GM18909 (cell line): Measurements from ENCODE around the gene ITGBL1.

Source experiments
- ATAC-seq: cut with Tn5 transposase; IDR thresholded peaks from one replicate; pipeline ENCODE4 v1.9.1; 2021; ENCODE audit warnings: mild to moderate bottlenecking; ENCODE audit not compliant: unreplicated experiment, poor library complexity

ITGBL1 gene

DNA sequence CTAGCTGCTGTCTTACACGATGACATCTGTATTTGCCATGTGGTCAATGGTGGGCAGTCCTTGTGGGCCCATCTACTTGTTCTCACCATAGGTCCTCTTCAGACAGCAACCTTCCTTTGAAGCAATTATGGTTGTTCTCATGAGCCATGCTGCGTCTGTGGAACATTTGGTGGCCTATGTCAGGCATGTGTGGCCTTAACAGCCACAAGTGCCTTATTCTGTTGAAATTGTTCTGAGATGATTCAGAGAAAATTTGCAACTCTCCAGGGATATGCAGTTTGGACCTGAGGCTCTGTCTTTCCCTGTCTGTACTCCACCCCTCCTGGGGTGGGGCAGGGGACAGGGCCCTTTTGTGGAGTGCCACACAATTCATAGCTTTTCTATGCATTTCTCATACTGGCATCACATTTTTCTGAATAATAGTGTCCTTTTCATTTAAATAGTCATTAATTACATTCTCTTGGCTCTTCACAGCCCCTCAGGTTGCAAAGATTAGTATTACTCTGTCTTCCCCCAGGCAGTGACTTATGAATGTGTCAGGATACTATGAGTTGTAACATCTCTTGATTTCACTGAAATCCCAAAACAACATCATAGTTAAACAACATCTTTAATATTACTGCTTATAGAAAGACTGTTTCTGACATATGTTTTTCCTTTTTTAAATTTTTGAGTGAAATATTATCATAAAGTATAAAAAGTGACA, 102.1 kb downstream of the ITGBL1 start:
- no peak for ATAC-seq

DNA sequence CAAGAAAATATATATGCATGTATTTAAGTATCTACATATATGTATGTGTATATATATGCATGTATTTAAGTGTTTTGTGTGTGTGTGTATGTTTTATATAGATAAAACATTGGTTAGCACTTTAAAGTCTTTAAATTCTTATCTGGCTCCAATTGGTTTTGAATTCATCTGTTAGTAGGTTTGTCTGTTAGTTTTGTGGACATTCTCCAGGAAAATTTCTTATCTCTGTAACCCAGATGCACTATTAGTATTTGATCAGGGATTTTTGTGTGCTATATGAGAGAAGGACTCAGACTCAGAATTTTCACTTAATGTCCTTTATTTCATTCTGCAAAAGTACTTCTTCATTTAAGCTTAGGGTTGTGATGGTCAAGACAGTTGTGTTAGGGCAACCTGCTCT, 103.1 kb downstream of the ITGBL1 start:
- ATAC-seq, result no peak

DNA sequence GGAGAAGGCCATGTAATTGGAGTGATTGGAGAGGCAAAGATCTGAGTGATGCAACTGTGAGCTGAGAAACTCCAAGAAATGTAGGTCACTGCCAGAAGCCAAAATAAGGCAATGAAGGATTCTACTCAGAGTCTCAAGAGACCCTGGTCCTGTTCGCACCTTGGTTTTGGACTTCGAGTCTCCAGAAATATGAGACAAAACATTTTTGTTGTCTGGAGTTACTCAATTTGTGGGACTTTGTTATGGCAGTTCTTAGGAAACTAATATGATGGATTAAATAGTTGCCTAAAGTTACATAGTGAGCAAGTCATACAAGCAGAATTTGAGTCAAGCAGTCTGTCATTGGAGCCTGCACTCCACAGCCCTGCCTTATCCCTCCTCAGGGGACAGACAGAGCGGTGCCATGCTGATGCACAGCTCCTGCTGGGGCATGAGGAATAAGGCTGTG, 104.2 kb downstream of the ITGBL1 start:
- ATAC-seq, result no peak

DNA sequence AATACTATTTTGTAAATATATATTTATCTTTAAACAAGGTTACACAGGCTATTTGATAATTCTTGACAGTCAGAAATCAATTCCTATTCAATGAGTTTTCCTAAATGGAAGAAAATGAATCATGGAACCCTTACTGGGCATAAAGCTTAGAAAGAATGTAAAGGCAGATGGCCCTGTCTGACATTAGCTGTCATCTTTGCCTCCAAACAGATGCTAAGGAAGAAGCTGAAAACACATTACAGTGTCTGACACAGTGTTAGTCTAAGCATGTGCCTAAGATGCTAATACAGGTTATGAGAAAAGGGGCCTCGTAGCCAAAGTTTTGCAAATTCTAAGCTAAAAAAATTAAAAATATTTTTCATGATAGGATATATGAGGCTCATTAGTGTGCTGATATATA, 112.8 kb downstream of the ITGBL1 start:
- ATAC-seq, result no peak

DNA sequence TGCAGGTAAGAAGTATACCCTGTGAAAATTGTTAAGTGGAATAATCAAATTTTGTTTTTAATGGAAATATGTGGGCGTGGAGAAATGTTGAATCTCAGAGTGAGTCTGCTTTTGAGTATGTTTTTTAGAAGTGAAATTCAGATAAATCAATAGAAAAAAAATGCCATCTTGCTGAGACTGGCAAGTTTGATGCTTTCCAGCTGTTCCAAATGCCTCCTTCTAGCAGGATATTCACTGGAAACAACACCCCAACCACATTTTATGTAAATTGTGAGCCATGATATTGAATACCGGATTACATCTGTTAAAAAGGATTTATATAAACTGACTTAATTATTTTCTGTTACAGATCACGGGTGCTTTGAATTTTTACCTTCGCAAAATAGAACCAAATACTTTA, 115.4 kb downstream of the ITGBL1 start:
- no peak for ATAC-seq

DNA sequence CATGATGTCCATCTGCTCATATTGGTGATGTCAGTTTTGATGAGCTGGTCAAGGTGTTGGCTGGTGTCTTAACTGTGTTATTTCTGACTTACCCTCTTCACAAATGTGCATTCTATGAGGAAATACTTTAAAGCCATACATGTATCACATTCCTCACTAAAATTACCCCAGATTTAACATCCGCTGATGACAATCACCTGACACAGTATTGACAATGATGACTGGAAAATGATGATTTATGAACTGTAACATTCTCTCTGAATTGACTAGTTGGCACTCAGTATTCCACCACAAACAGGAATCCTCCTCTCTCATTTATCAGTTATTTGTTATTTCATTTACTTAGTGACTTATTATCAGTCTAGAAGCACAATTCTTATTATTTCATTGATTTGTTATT, 117.3 kb downstream of the ITGBL1 start:
- ATAC-seq, result no peak

DNA sequence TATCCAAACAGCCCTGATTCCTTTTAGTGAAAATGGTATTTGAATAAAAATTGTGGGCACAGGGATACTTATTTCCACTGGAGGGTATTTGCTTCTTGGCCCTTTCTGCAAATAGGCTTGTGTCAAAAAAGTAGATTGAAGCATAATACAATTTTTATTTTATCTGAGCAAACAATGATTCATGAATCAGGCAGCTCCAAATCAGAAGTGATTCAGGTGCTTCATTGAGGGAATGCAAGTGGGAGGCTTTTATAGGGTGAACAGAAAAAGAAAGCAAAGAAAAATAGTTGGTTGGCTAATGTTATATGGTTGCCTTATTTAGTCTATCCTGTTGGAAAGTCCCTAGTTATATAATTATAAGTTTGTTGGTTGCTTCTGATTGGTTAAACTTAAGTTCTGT, 117.9 kb downstream of the ITGBL1 start:
- no peak for ATAC-seq

DNA sequence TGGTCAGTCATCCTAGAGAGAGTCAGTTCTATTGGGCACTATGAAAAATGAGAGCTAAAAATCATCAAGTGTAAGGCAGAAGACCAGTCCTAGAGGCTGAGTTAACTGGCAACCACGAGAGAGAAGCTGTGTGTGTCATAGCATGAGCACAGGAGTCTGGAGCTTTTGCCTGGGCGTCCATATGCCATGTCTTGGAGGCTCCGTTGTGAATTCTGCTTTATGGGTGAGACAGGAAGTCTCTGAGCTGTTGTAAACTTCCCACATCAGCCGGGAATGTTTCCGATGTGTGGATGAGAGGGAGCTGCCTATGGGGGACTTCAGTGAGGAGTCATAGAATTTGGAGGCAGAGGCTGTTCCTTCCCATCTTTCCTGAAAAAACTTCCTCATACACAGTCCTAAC, 120.0 kb downstream of the ITGBL1 start:
- no peak for ATAC-seq

DNA sequence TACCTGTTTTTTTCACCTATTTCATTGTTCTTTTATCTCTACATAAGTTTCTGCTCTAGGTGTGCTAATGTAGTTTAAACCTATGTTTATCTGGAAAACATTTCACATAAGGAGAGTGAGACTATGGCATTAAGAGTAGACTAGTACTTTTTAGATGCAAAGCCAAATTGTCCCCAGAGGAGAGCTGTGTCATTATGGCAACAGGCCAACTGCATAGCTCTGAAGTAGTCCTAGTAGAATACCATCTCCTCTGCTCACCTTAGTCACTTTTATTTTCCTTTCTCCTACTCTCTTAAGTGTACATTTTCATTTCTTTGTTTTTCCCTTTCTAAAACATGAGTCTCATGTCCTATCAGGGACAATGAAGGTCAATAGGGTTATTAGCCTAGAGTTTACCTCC, 123.1 kb downstream of the ITGBL1 start:
- no peak for ATAC-seq

DNA sequence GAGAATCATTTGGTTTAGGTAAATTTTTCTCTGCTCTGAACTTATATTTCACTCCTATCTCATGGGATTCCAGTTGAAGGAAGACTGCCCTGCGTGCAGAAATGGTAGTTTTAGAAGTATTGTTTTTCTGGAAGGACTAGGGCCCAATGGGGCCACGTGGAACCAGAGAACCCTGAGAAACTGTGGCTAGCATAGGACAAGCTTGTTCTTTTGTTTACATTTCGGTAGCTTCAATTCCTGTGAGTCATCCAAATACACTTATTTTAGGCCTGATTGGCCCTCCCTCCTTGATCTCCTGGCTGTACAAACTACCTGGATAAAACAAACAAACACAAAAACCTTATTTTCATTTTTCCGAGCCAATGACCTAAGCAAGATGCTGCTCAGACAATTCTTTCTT, 124.0 kb downstream of the ITGBL1 start:
- ATAC-seq, result no peak

DNA sequence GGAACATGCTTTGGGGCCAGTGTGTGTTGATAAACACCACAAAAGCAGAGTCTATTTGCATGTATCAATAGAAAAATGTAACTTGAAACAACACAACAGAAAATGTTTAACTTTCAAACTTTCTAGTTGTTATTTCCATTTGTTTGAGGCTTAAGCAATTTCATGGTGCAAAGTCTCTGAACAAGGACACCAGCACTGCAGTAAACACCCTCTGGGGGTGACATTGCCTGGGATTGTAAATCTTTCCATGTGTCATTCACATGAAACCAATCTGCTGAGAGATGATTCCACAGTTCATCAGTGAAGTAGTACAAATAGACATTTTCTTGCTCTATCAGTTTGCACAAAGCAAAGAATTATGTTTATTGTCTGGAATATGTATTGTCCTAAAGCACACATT, 124.5 kb downstream of the ITGBL1 start:
- ATAC-seq, result no peak

DNA sequence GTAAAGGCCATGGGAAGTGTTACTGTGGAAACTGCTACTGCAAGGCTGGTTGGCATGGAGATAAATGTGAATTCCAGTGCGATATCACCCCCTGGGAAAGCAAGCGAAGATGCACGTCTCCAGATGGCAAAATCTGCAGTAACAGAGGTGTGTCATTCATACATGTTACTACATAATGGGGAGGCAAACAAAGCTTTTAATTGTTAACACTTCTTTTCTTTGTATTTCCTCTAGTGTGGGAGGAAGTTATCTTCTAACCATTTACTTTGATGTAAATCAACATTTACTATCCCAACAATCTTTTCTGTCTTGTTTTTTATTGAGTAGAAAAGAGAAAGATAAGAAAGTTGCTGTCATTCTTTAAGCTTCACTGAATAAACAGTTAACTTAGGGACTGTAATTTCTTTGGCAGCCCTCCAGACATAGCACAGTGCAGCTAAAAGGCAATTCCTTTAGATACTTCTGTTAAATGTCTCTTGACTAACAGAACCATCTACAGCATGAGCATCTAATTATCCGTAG, 126.9 kb downstream of the ITGBL1 start:
- ATAC-seq, result no peak

DNA sequence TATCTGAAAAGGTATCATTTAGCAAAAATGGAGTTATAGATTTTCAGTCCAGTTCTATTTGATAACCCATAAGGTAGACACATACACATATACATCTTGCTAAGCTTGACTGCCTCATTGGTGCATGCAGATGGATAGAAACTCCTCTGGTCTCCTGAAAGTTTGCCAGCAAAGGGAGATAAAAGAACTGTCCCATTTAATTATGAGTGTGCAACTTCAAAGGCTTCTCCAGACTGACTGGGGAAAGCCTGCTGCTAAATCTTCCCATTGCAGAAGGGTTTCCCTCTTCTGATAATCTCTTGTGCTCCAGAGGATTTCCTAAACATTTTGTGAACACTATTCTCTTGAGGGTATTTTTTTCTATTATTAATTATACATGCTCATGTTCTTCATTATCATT, 131.9 kb downstream of the ITGBL1 start:
- ATAC-seq, result no peak

DNA sequence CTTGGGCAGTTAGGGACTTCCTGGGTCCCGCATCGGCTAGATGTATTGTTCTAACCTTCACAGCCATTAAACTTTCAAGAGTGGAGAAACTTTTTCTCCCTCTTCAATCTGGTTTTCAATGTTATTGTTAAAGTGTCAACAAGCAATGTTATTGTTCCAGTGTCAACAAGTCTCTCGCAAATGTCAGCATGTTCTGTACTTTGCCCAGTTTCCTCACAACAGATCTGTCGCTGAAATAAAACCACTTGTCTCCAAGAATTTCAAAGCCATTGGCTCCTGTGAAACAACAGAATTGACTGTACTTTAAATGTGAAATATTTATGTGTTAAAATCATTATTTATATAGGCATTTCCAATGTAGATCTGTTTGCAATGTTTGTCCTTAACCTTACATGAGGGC, 138.0 kb downstream of the ITGBL1 start:
- no peak for ATAC-seq

DNA sequence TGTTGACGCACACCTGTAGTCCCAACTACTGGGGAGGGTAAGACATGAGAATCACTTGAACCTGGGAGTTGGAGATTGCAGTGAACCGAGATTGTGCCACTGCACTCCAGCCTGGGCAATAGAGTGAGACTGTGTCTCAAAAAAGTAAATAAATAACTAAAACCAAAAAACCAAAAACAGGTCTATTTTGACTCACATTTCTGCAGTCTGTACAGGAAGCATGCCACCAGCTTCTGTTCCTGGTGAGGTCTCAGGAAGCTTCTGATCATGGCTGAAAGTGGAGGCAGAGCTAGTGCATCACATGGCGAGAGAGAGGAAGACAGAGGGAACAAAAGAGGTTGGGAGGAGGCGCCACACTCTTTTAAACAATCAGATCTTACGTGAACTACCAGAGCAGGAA, 142.5 kb downstream of the ITGBL1 start:
- ATAC-seq, result no peak

DNA sequence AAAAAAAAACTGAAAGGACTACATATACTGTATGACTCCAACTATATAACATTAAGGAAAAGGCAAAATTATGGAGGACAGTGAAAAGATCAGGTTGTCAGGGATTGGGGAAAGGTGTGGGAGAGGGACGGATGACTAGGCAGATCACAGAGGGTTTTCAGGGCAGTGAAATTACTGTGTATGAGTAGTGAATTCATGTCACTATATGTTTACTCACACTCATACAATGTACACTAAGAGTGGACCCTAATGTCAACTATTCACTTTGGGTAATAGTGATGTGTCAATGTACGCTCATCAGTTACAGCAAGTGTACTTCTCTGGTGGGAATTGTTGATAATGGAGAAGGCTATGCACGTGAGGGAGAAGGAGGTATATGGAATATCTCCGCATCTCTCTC, 144.3 kb downstream of the ITGBL1 start:
- no peak for ATAC-seq

DNA sequence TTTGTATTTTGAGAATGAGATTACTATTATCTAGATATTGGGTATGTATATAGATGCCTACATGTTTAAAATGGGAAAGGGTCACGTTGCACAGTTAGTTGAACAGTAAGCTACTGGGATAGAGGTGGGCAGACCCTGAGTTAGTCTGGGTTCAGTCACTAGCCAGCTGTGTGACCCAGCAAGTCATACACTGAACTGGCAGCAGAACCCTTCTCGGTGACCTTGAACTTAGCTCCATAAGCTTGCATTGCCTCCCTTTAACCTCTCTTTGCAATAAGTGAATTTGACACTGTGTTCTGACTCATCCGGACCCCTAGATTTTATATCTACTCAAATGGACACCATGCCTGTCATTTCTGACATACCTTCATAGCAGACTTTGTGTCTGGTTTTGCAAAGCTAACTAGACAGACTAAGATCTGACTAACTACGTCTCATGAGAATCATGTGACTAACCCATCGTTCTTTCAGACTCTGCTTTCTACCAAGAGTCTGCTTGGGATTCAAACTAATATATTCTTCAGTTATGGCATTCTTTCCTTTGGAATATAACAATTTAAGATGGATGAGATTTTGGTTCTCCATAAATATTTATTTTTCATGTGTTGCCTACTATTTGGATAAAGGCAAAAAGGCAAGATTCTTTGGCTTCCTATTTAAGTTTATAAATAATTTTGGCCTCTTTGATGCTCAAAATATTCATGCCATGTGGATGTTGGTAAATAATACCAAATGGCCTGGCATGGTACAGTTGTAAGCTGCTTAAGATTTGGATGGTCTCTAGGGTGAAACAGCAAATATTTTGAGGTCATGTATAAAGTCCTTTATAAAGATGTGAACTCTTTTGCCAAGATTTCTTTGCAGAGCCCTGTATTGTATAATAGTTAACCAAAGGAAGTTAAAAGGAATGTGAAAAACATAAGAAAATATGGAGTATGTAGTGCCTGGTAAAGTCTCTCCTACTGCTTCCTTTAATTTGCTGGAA, 159.3 kb downstream of the ITGBL1 start:
- no peak for ATAC-seq

DNA sequence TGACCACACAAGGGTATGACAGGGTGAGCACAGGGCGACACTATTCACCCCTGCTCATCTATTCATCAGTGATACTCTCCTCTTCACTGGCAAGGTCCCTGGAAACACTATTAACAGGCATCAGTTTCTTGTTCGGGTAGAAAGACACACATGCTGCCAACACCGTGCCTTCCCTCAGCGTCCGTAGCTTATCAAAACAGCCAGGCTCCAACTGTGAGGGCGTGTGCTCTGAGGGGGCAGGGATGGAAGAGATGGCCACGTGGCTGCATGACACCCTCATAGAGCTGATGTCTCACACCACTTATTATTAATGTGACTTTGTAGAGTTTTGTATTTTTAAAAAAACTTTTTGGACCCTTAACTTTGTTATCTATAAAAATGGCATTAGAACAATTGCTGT, 160.3 kb downstream of the ITGBL1 start:
- no peak for ATAC-seq

DNA sequence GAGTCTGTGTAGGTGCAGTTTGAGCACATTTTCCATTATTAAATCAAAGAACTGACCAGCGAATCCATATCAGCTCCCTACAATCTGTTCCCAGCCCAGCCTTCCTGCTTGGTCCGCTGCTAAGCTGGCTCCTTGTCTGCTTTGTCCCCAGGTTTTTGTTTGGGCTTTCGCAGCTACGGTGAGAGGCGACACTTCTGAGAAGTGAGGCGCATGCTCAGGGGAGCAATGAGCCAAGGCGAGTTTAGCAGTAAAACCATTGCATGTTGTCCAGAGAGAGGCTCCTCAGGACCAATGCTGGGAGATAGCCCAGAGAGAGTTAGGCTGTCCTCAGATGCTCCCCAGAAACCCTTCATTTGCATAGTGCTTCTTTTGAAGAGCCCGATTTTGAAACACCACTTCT, 162.0 kb downstream of the ITGBL1 start:
- ATAC-seq, result no peak

DNA sequence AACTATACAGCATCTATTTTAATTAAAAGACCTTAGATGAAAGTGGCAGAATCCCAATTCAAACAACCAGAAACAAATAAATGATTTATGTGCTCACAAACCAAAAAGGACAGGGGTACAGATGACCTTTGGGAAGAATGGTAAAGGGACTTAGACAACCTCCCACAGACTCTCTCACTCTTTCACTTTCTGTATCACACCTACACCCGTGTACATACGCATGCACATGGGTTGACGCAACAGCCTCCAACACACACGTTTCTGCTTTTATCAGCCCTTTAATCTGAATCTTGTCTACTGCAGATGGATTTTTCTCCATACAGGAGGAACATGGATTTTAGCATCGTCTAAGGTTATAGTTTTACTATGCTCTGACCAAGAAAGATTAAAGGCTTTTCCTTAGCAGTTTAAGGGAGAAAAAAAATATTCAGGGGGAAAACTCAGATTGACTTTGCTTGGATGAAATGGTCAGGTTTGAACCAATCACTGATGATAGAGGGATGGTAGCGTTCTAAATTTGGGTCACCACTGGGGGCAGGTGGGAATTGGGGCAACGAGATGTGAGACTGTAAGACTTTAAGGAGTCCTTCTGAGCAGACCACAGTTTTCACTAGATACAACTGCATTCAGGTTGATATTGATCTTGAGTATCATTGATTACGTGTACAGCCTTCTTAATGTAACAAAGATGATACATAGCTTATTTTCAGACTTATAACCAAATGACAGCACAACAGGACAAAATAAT, 166.1 kb downstream of the ITGBL1 start:
- no peak for ATAC-seq

DNA sequence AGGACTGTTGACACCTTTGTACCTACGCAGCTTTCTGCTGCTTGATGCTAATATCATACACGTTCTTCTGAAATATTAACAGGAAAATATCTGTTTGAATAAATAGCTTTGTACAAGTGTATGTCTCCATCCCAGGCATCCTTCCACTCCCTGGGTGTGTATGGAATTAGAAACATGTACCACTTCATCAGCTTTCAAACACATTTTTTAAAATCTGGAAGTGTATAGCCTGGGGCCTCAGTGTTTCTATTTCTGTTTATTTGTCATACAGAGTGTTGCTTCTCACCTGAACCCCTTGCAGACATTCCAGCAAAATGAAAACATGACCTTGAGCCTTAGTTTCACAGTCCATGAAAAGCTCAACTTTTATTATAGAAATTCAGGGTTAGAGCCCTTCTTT, 168.6 kb downstream of the ITGBL1 start:
- no peak for ATAC-seq
